ENCODE data around the gene DNAJC18.

The DNAJC18 gene

DNA sequence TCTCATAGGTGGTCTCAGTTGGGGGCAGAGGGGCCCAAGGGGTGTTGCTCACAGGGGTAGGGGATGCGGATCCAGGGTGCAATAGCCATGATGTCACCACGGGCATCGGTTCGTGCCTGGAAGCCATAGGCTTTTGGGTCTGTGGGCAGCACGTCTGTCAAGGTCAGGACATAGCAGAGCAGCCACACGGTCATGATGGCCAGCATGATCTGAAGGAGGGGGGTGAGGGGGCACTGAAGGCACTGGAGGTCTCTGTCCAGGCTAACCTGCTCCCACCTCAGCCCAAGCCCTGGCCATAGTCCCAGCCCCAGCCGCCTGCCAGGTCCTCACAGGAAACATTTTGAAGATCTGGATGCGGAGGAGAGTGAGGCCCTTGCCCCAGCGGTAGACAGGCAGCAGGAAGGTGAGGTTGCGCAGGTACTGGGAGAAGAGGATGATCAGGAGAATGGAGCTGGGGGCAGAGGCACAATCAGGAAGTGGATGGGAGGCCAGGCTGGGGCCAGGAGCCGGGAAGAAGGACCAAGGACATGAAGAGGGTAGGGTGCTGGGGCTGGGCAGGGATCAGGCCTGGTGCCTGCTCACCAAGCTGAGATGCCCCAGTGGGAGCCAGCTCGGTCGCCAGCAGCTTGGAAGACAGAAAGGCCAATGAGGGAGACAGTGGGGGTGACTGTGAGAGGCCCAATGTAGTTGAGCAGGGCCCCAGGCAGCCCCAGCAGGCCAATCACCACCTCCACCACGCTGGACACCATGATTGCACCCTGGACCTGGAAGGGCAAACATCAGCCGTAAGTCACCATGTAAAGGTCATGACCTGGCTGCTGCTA, 59.5 kb downstream of the DNAJC18 start:
- Histone ChIP-seq H3K9me3 (ENCODE audit: low read length) (no peaks in the 10 kb centered on the region), H3K36me3 (ENCODE audit: insufficient read depth, low read length) (no peaks in the 10 kb centered on the region), H3K4me2 (ENCODE audit: low read length) (no peak overlapping the region), H3K79me2 (ENCODE audit: insufficient read depth, low read length) (no peaks in the 10 kb centered on the region), H3F3A (ENCODE audit: insufficient read depth, low read length) (no peaks in the 10 kb centered on the region), H3K9me2 (ENCODE audit: low read depth, low read length) (no peaks in the 10 kb centered on the region), H2AFZ (ENCODE audit: low read length) (no peak overlapping the region), H3K9ac (ENCODE audit: low read length) (no peak overlapping the region), H3K4me3 (ENCODE audit: low read depth, low read length, poor library complexity, severe bottlenecking) (no peak overlapping the region), H3K27ac (ENCODE audit: low read depth, low read length, poor library complexity, severe bottlenecking) (no peak overlapping the region), H3K4me1 (ENCODE audit: insufficient read depth, low read length, severe bottlenecking) (peaks cover 20% of the 10 kb centered on the region), H4K20me1 (ENCODE audit: insufficient read depth, low read length) (no peaks in the 10 kb centered on the region), H3K27me3 (ENCODE audit: insufficient read depth, low read length) (no peaks in the 10 kb centered on the region)
- TF ChIP-seq CTCF (IDR thresholded peaks at IDR 0.05; ENCODE audit: low read length), result no peak
- no peak for TF ChIP-seq EZH2 (IDR thresholded peaks at IDR 0.05; ENCODE audit: borderline replicate concordance, low read length)

DNA sequence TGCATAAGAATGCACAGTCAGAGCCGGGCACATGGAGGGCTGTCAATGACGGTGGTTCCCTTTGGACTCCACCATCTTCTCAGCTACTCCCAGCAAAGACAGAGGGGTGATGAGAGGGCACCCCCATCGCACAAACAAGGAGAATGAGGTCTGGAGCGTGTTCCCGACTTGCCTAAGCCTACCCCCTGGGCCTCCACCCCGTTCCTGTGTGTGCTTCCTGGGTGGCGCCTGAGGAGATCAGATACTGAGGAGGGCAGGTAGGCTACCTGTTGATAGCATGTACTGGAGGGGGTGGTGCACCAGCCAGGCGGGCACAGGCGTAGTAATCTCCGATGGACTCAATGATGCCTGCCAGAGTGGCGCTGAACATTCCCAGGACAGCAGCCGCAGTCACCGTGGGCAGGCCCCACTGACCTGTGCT, 60.4 kb downstream of the DNAJC18 start:
- no peaks in the 10 kb centered on the region for H3K27me3 ChIP-seq (ENCODE audit: insufficient read depth, low read length)
- H3K27ac ChIP-seq (ENCODE audit: low read depth, low read length, poor library complexity, severe bottlenecking), result no peak overlapping the region
- no peaks in the 10 kb centered on the region for H3F3A ChIP-seq (ENCODE audit: insufficient read depth, low read length)
- H3K9ac ChIP-seq (ENCODE audit: low read length), result no peak overlapping the region
- H3K36me3 ChIP-seq (ENCODE audit: insufficient read depth, low read length), result no peaks in the 10 kb centered on the region
- H3K9me3 ChIP-seq (ENCODE audit: low read length), result no peaks in the 10 kb centered on the region
- H4K20me1 ChIP-seq (ENCODE audit: insufficient read depth, low read length), result no peaks in the 10 kb centered on the region
- H3K9me2 ChIP-seq (ENCODE audit: low read depth, low read length), result no peaks in the 10 kb centered on the region
- H3K4me1 ChIP-seq (ENCODE audit: insufficient read depth, low read length, severe bottlenecking), result peaks cover 11% of the 10 kb centered on the region
- H2AFZ ChIP-seq (ENCODE audit: low read length), result no peak overlapping the region
- no peak overlapping the region for H3K4me2 ChIP-seq (ENCODE audit: low read length)
- no peak overlapping the region for H3K4me3 ChIP-seq (ENCODE audit: low read depth, low read length, poor library complexity, severe bottlenecking)
- no peak for TF ChIP-seq EZH2 (IDR thresholded peaks at IDR 0.05; ENCODE audit: borderline replicate concordance, low read length)
- no peak for TF ChIP-seq CTCF (IDR thresholded peaks at IDR 0.05; ENCODE audit: low read length)
- no peaks in the 10 kb centered on the region for H3K79me2 ChIP-seq (ENCODE audit: insufficient read depth, low read length)

DNA sequence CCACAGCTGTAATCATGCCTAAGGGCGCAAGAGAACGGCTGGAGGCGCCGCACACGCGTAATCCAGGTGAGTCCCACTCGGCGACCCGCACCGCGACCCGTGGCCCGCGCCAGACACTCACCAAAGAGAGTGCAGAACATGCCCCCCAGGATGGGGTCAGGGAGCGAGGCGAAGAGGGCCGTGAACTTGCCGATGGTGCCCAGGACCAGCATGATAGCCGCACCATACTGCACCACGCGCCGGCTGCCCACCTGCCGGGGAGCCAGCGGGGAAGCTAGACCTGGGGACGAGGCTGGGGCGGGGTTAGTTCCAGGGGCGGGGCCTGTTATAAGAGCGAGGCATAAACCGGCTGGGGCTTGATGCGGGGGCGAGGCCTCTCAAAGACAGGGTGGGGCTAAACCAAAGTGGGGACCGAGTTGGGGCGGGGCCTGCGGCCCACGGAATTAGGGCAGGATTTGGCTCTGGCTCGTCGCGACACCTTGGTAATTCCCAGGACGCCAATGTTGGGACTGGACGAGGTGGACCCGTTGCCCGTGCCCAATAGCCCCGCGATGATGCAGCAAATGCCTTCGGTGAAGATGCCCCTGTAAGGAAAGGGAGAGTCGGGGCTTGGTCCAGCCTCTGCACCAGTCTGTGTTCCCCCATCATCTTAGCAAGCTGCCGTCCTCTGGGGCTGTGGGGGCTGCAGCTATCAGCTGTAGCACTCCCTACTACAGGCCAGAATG, 61.1 kb downstream of the DNAJC18 start:
- no peak overlapping the region for H3K9ac ChIP-seq (ENCODE audit: low read length)
- no peak overlapping the region for H2AFZ ChIP-seq (ENCODE audit: low read length)
- no peaks in the 10 kb centered on the region for H3K9me3 ChIP-seq (ENCODE audit: low read length)
- H3K27me3 ChIP-seq (ENCODE audit: insufficient read depth, low read length), result no peaks in the 10 kb centered on the region
- no peak overlapping the region for H3K4me2 ChIP-seq (ENCODE audit: low read length)
- TF ChIP-seq EZH2 (IDR thresholded peaks at IDR 0.05; ENCODE audit: borderline replicate concordance, low read length) (no peak), CTCF (IDR thresholded peaks at IDR 0.05; ENCODE audit: low read length) (no peak)
- no peak overlapping the region for H3K4me3 ChIP-seq (ENCODE audit: low read depth, low read length, poor library complexity, severe bottlenecking)
- no peaks in the 10 kb centered on the region for H3K9me2 ChIP-seq (ENCODE audit: low read depth, low read length)
- no peak overlapping the region for H3K27ac ChIP-seq (ENCODE audit: low read depth, low read length, poor library complexity, severe bottlenecking)
- H3K79me2 ChIP-seq (ENCODE audit: insufficient read depth, low read length), result no peaks in the 10 kb centered on the region
- H3F3A ChIP-seq (ENCODE audit: insufficient read depth, low read length), result no peaks in the 10 kb centered on the region
- no peaks in the 10 kb centered on the region for H3K36me3 ChIP-seq (ENCODE audit: insufficient read depth, low read length)
- H4K20me1 ChIP-seq (ENCODE audit: insufficient read depth, low read length), result no peaks in the 10 kb centered on the region
- peaks cover 4% of the 10 kb centered on the region for H3K4me1 ChIP-seq (ENCODE audit: insufficient read depth, low read length, severe bottlenecking)

Measured in OCI-LY1 (cell line).